Measurements from ENCODE around the gene C14orf132.

DNA sequence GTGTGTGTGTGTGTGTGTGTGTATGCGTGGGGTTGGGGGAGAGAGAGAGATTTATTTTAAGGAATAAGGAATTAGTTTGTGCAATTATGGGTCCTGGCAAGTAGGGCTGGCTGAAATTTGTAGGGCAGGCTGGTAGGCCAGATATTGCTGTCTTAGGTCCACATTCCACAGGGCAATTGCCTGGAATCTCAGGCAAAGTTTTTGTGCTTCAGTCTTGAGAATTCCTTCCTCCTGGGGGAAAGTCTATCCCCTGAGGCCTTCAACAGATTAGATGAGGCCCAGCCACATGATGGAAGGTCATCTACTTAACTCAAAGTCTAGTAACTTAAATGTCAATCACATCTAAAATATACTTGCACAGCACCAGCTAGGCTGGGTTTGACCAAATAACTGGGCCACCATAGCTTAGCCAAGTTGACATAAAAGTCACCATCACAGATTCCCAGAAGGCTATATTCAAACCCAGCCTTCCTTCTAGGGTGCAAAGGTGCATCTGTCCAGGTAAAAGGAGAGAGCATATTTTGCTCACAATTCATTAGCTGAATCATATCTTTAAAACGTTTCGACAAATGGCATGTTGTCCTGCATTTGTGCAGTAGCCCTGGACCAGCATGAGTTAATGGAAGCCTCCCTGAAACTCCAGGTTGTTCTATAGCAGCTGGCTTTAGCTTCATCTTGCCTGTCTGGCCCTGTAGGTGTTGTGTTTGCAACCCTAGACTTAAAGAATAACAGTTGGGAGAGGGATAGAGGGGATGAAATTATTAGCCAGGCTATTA is 63.1 kb downstream of the C14orf132 start:
- TF ChIP-seq SNRNP70 (optimal IDR thresholded peaks at IDR 0.05; ENCODE audit: low read depth, low read length) (no peak), SREBF2 (CRISPR knock-in tag; IDR thresholded peaks at IDR 0.05) (no peak), NFXL1 (CRISPR knock-in tag; IDR thresholded peaks at IDR 0.05) (no peak)
- TF ChIP-seq, protein P1, sequence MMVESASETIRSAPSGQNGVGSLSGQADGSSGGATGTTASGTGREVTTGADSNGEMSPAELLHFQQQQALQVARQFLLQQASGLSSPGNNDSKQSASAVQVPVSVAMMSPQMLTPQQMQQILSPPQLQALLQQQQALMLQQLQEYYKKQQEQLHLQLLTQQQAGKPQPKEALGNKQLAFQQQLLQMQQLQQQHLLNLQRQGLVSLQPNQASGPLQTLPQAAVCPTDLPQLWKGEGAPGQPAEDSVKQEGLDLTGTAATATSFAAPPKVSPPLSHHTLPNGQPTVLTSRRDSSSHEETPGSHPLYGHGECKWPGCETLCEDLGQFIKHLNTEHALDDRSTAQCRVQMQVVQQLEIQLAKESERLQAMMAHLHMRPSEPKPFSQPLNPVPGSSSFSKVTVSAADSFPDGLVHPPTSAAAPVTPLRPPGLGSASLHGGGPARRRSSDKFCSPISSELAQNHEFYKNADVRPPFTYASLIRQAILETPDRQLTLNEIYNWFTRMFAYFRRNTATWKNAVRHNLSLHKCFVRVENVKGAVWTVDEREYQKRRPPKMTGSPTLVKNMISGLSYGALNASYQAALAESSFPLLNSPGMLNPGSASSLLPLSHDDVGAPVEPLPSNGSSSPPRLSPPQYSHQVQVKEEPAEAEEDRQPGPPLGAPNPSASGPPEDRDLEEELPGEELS (CRISPR knock-in tag; IDR thresholded peaks at IDR 0.05; ENCODE audit: borderline replicate concordance), result no peak
- TF ChIP-seq, protein P2, sequence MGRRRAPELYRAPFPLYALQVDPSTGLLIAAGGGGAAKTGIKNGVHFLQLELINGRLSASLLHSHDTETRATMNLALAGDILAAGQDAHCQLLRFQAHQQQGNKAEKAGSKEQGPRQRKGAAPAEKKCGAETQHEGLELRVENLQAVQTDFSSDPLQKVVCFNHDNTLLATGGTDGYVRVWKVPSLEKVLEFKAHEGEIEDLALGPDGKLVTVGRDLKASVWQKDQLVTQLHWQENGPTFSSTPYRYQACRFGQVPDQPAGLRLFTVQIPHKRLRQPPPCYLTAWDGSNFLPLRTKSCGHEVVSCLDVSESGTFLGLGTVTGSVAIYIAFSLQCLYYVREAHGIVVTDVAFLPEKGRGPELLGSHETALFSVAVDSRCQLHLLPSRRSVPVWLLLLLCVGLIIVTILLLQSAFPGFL (CRISPR knock-in tag; IDR thresholded peaks at IDR 0.05), result no peak
- TF ChIP-seq, protein P3, sequence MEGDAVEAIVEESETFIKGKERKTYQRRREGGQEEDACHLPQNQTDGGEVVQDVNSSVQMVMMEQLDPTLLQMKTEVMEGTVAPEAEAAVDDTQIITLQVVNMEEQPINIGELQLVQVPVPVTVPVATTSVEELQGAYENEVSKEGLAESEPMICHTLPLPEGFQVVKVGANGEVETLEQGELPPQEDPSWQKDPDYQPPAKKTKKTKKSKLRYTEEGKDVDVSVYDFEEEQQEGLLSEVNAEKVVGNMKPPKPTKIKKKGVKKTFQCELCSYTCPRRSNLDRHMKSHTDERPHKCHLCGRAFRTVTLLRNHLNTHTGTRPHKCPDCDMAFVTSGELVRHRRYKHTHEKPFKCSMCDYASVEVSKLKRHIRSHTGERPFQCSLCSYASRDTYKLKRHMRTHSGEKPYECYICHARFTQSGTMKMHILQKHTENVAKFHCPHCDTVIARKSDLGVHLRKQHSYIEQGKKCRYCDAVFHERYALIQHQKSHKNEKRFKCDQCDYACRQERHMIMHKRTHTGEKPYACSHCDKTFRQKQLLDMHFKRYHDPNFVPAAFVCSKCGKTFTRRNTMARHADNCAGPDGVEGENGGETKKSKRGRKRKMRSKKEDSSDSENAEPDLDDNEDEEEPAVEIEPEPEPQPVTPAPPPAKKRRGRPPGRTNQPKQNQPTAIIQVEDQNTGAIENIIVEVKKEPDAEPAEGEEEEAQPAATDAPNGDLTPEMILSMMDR (IDR thresholded peaks at IDR 0.05 in 2 of 3, conservative IDR thresholded peaks at IDR 0.05 in 1 of 3; ENCODE audit: insufficient read depth in 2 of 3, low read depth in 1 of 3, low read length in 3 of 3), result no peak
